H1 (cell line): ENCODE data around the gene CDKL5. TPM values are rescaled to one million over a fixed set of nuclear protein-coding genes. Genes with fewer than 3 reads are reported as not detected.
A peak's percentile ranks its signal among the peaks of the same experiment; 100 is the strongest.

ENCODE experiments used
- CTCF ChIA-PET: fragments of 300-600 bp; sonication (Branson Sonifier 250); formaldehyde crosslinking; loops from one replicate; lab custom pipeline; 2021; ENCODE audit not compliant: partially characterized antibody; lab: Charles Lee
- POLR2A ChIA-PET: fragments of 300-600 bp; sonication (Branson Sonifier 250); formaldehyde crosslinking; loops from one replicate; lab custom pipeline; 2021; ENCODE audit warnings: inconsistent platforms; ENCODE audit not compliant: partially characterized antibody; lab: Charles Lee
- DNase-seq, 2 experiments: peaks; one replicate each; pipeline versions ENCODE4 v3.0.0 to v3.0.0-alpha.2; 2010 to 2022; ENCODE audit warnings: low spot score in 2 of 2, low read depth in 1 of 2, mixed read lengths in 1 of 2
- FAIRE-seq: peaks from 2 replicates; lab custom pipeline; 2011; peaks lifted over from hg19 to GRCh38; lab: Jason Lieb, UNC
- H2AFZ ChIP-seq: 2 replicates; pipeline ENCODE4 v1.8.1; 2012; ENCODE audit warnings: low read length, inconsistent platforms
- H2AK5ac ChIP-seq: 2 replicates; pipeline ENCODE4 v1.6.1; 2013; ENCODE audit warnings: low read depth, low read length
- H2BK120ac ChIP-seq: replicated peaks from 2 replicates; pipeline ENCODE3; 2013; ENCODE audit warnings: low read depth, low read length, inconsistent platforms
- H2BK12ac ChIP-seq: 2 replicates; pipeline ENCODE4 v1.6.1; 2013; ENCODE audit warnings: low read depth, low read length
- H2BK15ac ChIP-seq: 2 replicates; pipeline ENCODE4 v1.6.1; 2013; ENCODE audit warnings: low read length
- H2BK20ac ChIP-seq: 2 replicates; pipeline ENCODE4 v1.6.1; 2013; ENCODE audit warnings: low read length
- H2BK5ac ChIP-seq: 2 replicates; pipeline ENCODE4 v1.6.1; 2013; ENCODE audit warnings: low read depth, low read length
- H3K14ac ChIP-seq: 2 replicates; pipeline ENCODE4 v1.6.1; 2013; ENCODE audit warnings: inconsistent platforms; ENCODE audit not compliant: insufficient read length
- H3K18ac ChIP-seq: 2 replicates; pipeline ENCODE4 v1.6.1; 2013; ENCODE audit warnings: low read length; ENCODE audit errors: extremely low read depth
- H3K23ac ChIP-seq: 2 replicates; pipeline ENCODE4 v1.6.1; 2013; ENCODE audit warnings: inconsistent platforms; ENCODE audit not compliant: insufficient read length
- H3K23me2 ChIP-seq: 2 replicates; pipeline ENCODE4 v1.6.1; 2013; ENCODE audit warnings: low read depth, low read length
- H3K27ac ChIP-seq: 2 replicates; pipeline ENCODE4 v1.6.1; 2011; ENCODE audit warnings: low read depth, low read length, inconsistent platforms
- H3K27me3 ChIP-seq, 4 experiments: replicated peaks in 1 of 4; 1 replicate in 1 of 4; 2 replicates in 3 of 4; pipeline versions ENCODE4 v1.6.1 to v1.8.1; 2011 to 2013; ENCODE audit warnings: low read length in 3 of 4, mild to moderate bottlenecking in 3 of 4, inconsistent platforms in 2 of 4, mixed read lengths in 2 of 4, moderate library complexity in 1 of 4; ENCODE audit not compliant: control insufficient read depth in 3 of 4, insufficient read depth in 3 of 4; ENCODE audit errors: extremely low read depth in 1 of 4
- H3K36me3 ChIP-seq, 4 experiments: 2 replicates each; pipeline versions ENCODE4 v1.6.1 to v1.8.1; 2011 to 2013; ENCODE audit warnings: mild to moderate bottlenecking in 4 of 4, low read length in 3 of 4, moderate library complexity in 2 of 4, control low read depth in 1 of 4, inconsistent platforms in 1 of 4; ENCODE audit not compliant: insufficient read depth in 4 of 4, control insufficient read depth in 2 of 4
- H3K4ac ChIP-seq: replicated peaks from 2 replicates; pipeline ENCODE3; 2013; ENCODE audit warnings: low read length, low read depth, mixed read lengths, inconsistent platforms; ENCODE audit not compliant: insufficient read length
- H3K4me1 ChIP-seq, 4 experiments: replicated peaks in 1 of 4; 1 replicate in 1 of 4; 2 replicates in 3 of 4; pipeline versions ENCODE4 v1.6.1 to v1.8.1; 2011 to 2013; ENCODE audit warnings: low read length in 3 of 4, inconsistent platforms in 2 of 4, mixed read lengths in 1 of 4; ENCODE audit not compliant: insufficient read depth in 4 of 4, control insufficient read depth in 3 of 4
- H3K4me2 ChIP-seq, 2 experiments: 2 replicates each; pipeline versions ENCODE4 v1.6.1 to v1.8.1; 2011 to 2013; ENCODE audit warnings: low read depth in 2 of 2, low read length in 2 of 2, control low read depth in 1 of 2, inconsistent platforms in 1 of 2, mild to moderate bottlenecking in 1 of 2; ENCODE audit not compliant: insufficient read depth in 1 of 2
- H3K4me3 ChIP-seq, 4 experiments: fragments of 200-600, 300-600 bp in 1 of 4; sonication (generic), shearing (Covaris generic), sonication (Bioruptor Twin) in 1 of 4; 2 replicates each; pipeline versions ENCODE4 v1.5.1 to v1.8.1; 2011 to 2016; ENCODE audit warnings: low read length in 4 of 4, low read depth in 3 of 4, control low read depth in 2 of 4, inconsistent platforms in 2 of 4, mild to moderate bottlenecking in 2 of 4, mixed read lengths in 1 of 4, moderate library complexity in 1 of 4; ENCODE audit not compliant: insufficient read depth in 2 of 4; ENCODE audit errors: extremely low read depth in 1 of 4
- H3K56ac ChIP-seq: replicated peaks from 2 replicates; pipeline ENCODE3; 2013; ENCODE audit warnings: low read depth, mild to moderate bottlenecking, mixed read lengths, low read length, inconsistent platforms; ENCODE audit not compliant: insufficient read length
- H3K79me1 ChIP-seq: 2 replicates; pipeline ENCODE4 v1.6.1; 2013; ENCODE audit warnings: low read depth, low read length, control low read depth
- H3K79me2 ChIP-seq, 2 experiments: 2 replicates each; pipeline versions ENCODE4 v1.6.1 to v1.8.1; 2012 to 2013; ENCODE audit warnings: low read length in 2 of 2, mild to moderate bottlenecking in 2 of 2, inconsistent platforms in 1 of 2; ENCODE audit not compliant: insufficient read depth in 2 of 2, control insufficient read depth in 1 of 2
- H3K9ac ChIP-seq, 4 experiments: replicated peaks in 1 of 4; 1 replicate in 1 of 4; 2 replicates in 3 of 4; pipeline versions ENCODE4 v1.6.1 to v1.8.1; 2011 to 2013; ENCODE audit warnings: low read depth in 3 of 4, low read length in 3 of 4, control low read depth in 2 of 4, mild to moderate bottlenecking in 2 of 4, moderate library complexity in 2 of 4, inconsistent platforms in 1 of 4; ENCODE audit errors: extremely low read depth in 1 of 4
- H3K9me3 ChIP-seq, 2 experiments: 2 replicates each; pipeline versions ENCODE4 v1.6.1 to v1.8.1; 2012 to 2013; ENCODE audit warnings: mild to moderate bottlenecking in 2 of 2, moderate library complexity in 2 of 2, control low read depth in 1 of 2, inconsistent platforms in 1 of 2, low read depth in 1 of 2, low read length in 1 of 2, mixed read lengths in 1 of 2; ENCODE audit not compliant: insufficient read depth in 2 of 2
- H4K20me1 ChIP-seq, 2 experiments: replicated peaks in 1 of 2; 2 replicates each; pipeline versions ENCODE3 to v1.8.1; 2011 to 2013; ENCODE audit warnings: inconsistent platforms in 2 of 2, low read length in 2 of 2, mild to moderate bottlenecking in 1 of 2; ENCODE audit not compliant: insufficient read depth in 2 of 2, control insufficient read depth in 1 of 2
- H4K5ac ChIP-seq: 2 replicates; pipeline ENCODE4 v1.6.1; 2013; ENCODE audit warnings: low read length, low read depth, mixed read lengths, inconsistent platforms; ENCODE audit not compliant: insufficient read length
- H4K8ac ChIP-seq: 2 replicates; pipeline ENCODE4 v1.8.0; 2013; ENCODE audit warnings: mild to moderate bottlenecking, moderate library complexity, low read length, inconsistent platforms; ENCODE audit not compliant: insufficient read depth; ENCODE audit errors: extremely low read depth
- H4K91ac ChIP-seq: replicated peaks from 2 replicates; pipeline ENCODE3; 2013; ENCODE audit warnings: low read length, mixed read lengths, inconsistent platforms; ENCODE audit not compliant: insufficient read length
- ASH2L ChIP-seq: fragments of 200-600, 300-600 bp; sonication (generic); IDR thresholded peaks from one replicate; pipeline ENCODE4 v1.7.1; 2017; ENCODE audit warnings: low read length
- ATF3 ChIP-seq: IDR thresholded peaks from 2 replicates; pipeline ENCODE4 v1.6.1; 2011; ENCODE audit warnings: low read depth, mild to moderate bottlenecking, low read length; ENCODE audit not compliant: insufficient read depth
- BRCA1 ChIP-seq: IDR thresholded peaks from 2 replicates; pipeline ENCODE4 v1.6.1; 2012; ENCODE audit warnings: low read depth, low read length, improper control_type of control experiment
- CBX8 ChIP-seq: fragments of 300-800, 300-1000 bp; sonication (generic); IDR thresholded peaks from 2 replicates; pipeline ENCODE4 v1.7.1; 2016; ENCODE audit warnings: low read depth, low read length, borderline replicate concordance
- EP300 ChIP-seq, 2 experiments: IDR thresholded peaks; 1 replicate in 1 of 2; 2 replicates in 1 of 2; pipeline ENCODE4 v1.6.1; 2011 to 2012; ENCODE audit warnings: low read depth in 2 of 2, low read length in 2 of 2, mild to moderate bottlenecking in 2 of 2, borderline replicate concordance in 1 of 2, inconsistent platforms in 1 of 2, moderate library complexity in 1 of 2
- EZH2 ChIP-seq: fragments of 200-600 bp; sonication (generic); IDR thresholded peaks from 2 replicates; pipeline ENCODE4 v1.7.1; 2012; ENCODE audit warnings: low read depth, mild to moderate bottlenecking, moderate library complexity, low read length, inconsistent platforms; ENCODE audit not compliant: severe bottlenecking
- JUND ChIP-seq: IDR thresholded peaks from 2 replicates; pipeline ENCODE4 v1.6.1; 2011; ENCODE audit warnings: mild to moderate bottlenecking, improper control_type of control experiment, low read length
- KDM4A ChIP-seq: IDR thresholded peaks from one replicate; pipeline ENCODE4 v1.7.1; 2012; ENCODE audit warnings: low read depth, mild to moderate bottlenecking, moderate library complexity, low read length, inconsistent platforms; ENCODE audit not compliant: severe bottlenecking
- PHF8 ChIP-seq: fragments of 200-600 bp; sonication (generic); conservative IDR thresholded peaks from 2 replicates; pipeline ENCODE4 v1.7.1; 2012; ENCODE audit warnings: low read depth, mild to moderate bottlenecking, inconsistent platforms, low read length, moderate library complexity
- SIX5 ChIP-seq: IDR thresholded peaks from 2 replicates; pipeline ENCODE4 v1.6.1; 2011; ENCODE audit warnings: mild to moderate bottlenecking, low read depth, low read length
- SP1 ChIP-seq: IDR thresholded peaks from 2 replicates; pipeline ENCODE4 v1.6.1; 2011; ENCODE audit warnings: low read depth, low read length
- SP4 ChIP-seq: IDR thresholded peaks from 2 replicates; pipeline ENCODE4 v1.6.1; 2012; ENCODE audit warnings: low read length, inconsistent platforms
- TAF7 ChIP-seq: optimal IDR thresholded peaks from 2 replicates; pipeline ENCODE3; 2011; ENCODE audit warnings: low read depth, mild to moderate bottlenecking, inconsistent platforms, low read length, moderate library complexity, borderline replicate concordance
- ZNF274 ChIP-seq: IDR thresholded peaks from 2 replicates; pipeline ENCODE4 v1.7.0; 2012; ENCODE audit warnings: low read length, borderline replicate concordance; ENCODE audit errors: extremely low read depth
- WGBS, 2 experiments: shearing (Covaris generic) in 1 of 2; methylation state at CpG; one replicate each; pipeline versions ENCODE4 v1.1.6 to v1.1.7; 2013 to 2015; ENCODE audit warnings: low lambda C conversion rate in 2 of 2, mixed read lengths in 2 of 2, inconsistent platforms in 1 of 2, low coverage in 1 of 2, missing lambda C conversion rate in 1 of 2; ENCODE audit not compliant: insufficient replicate concordance in 2 of 2, insufficient coverage in 1 of 2, insufficient read length in 1 of 2; ENCODE audit errors: extremely low coverage in 1 of 2, missing lambda C conversion rate in 1 of 2; 5-methylcytosine and 5-hydroxymethylcytosine counted together
- polyA plus RNA-seq, 7 experiments: library from polyadenylated mRNA; depleted of rRNA in 3 of 7; stranded (reverse) in 5 of 7; unstranded in 2 of 7; fragments of >200 nt in 5 of 7; fragments of 200-250 nt in 2 of 7; gene quantifications; 1 replicate in 5 of 7; 2 replicates in 1 of 7; 4 replicates in 1 of 7; pipeline versions ENCODE4 v1.2.1 to v1.2.3, GENCODE V29; 2011 to 2013; ENCODE audit warnings: missing spikeins in 2 of 7, mixed read lengths in 2 of 7
- total RNA-seq: library from RNA; stranded (reverse); fragmentation: NEBNext Ultra II Directional; extraction: Animal tissue kit (Norgen Biotek cat#: 25700); gene quantifications from 2 replicates; pipeline ENCODE4 v1.2.1, GENCODE V29; 2021

CDKL5 gene
- total and polyA plus RNA-seq, 2 of the 8 experiments (the other 6 are each of a cell fraction or from before 2014, with no cell fraction given), result 5.5 to 15.6 TPM

- FAIRE-seq (peak; percentile 85), DNase-seq (no peak)
- 67% methylated on average over 1 of the region's 1 CpG; no CpG with 5 or more reads in 1 of the 2 experiments for WGBS, 2 experiments
- ChIA-PET POLR2A (no interaction called here), CTCF (interaction anchor here (0.9 kb wide), 1 partner anchor 156 kb away, joined by 3 read pairs; no protein-coding TSS in a partner anchor)
- H3K23me2 ChIP-seq, result peaks cover 2% of the 10 kb centered on the region; the same call in 1 of the 2 replicates
- no peaks in the 10 kb centered on the region for H3K79me1 ChIP-seq
- H3K18ac ChIP-seq, result no peak overlapping the region
- H2BK120ac ChIP-seq, result no peak overlapping the region
- H2BK15ac ChIP-seq, result no peak overlapping the region
- H3K27me3 ChIP-seq, result no peaks in the 10 kb centered on the region
- H3K36me3 ChIP-seq, result no peaks in the 10 kb centered on the region
- H3K14ac ChIP-seq, result no peak overlapping the region
- H4K8ac ChIP-seq, result no peak overlapping the region
- no peak overlapping the region for H2AK5ac ChIP-seq
- no peak overlapping the region for H2BK12ac ChIP-seq
- no peak overlapping the region for H3K23ac ChIP-seq
- H3K4me3 ChIP-seq, result no peak overlapping the region
- H4K91ac ChIP-seq, result no peak overlapping the region
- H4K5ac ChIP-seq, result no peak overlapping the region
- no peak overlapping the region for H3K9ac ChIP-seq
- no peak overlapping the region for H2BK5ac ChIP-seq
- H3K79me2 ChIP-seq, result no peaks in the 10 kb centered on the region
- TF ChIP-seq CBX8 (no peak), SIX5 (no peak), SP1 (no peak), PHF8 (no peak), ZNF274 (no peak), EZH2 (no peak), SP4 (no peak), KDM4A (no peak), TAF7 (no peak), EP300 (IDR thresholded peaks at IDR 0.05; ENCODE audit: borderline replicate concordance in 1 of 2, low read depth in 2 of 2, low read length in 2 of 2) (no peak), ASH2L (no peak), JUND (no peak), ATF3 (no peak), BRCA1 (no peak)
- no peak overlapping the region for H2BK20ac ChIP-seq
- H3K4ac ChIP-seq, result no peak overlapping the region
- no peak overlapping the region for H3K4me2 ChIP-seq
- H4K20me1 ChIP-seq, result peaks cover 0 to 1% of the 10 kb centered on the region in 2 experiments
- H3K27ac ChIP-seq, result no peak overlapping the region
- no peak overlapping the region for H2AFZ ChIP-seq
- no peaks in the 10 kb centered on the region for H3K4me1 ChIP-seq
- no peak overlapping the region for H3K56ac ChIP-seq
- no peaks in the 10 kb centered on the region for H3K9me3 ChIP-seq
Observed at GRCh38 chrX:18565727-18566126, 140.3 kb downstream of the CDKL5 start.
